ENCODE results near the gene PODXL.

Gene PODXL

DNA sequence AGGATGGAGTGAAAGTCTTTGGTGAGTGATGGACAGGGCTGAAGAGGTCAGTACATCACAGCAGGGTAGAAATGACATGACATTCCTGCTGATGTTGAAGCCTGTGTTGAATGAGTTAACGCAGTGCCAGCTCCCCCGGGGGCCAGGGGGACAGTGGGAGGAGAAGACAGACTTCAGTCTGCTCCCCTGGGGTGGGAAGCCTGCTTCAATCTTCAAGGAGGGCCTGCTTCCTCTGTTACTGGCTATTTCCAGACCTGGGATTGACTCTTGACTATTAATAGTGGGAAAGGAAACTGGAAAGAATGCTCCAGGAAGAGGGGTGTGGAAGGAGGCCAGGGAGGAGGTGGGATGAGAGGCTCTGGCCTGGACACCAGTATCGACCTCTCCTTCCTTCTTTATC lies 27.2 kb downstream of the PODXL start:
- Histone ChIP-seq H3K9ac (ENCODE audit: insufficient read length) (no peak overlapping the region), H3K4me3 (no peak overlapping the region), H3K36me3 (ENCODE audit: insufficient read depth, low read length) (no peaks in the 10 kb centered on the region), H3K9me3 (ENCODE audit: low read depth, low read length) (no peaks in the 10 kb centered on the region), H3K27ac (no peak overlapping the region)
- TF ChIP-seq FOXP2 (optimal IDR thresholded peaks at IDR 0.05; ENCODE audit: control extremely low read depth, extremely low read length, insufficient read depth), result no peak
- TF ChIP-seq POLR2AphosphoS5 (IDR thresholded peaks at IDR 0.05; ENCODE audit: borderline replicate concordance, low read depth, low read length), result no peak
- TF ChIP-seq EZH2 (IDR thresholded peaks at IDR 0.05), result no peak
- no peak for DNase-seq (ENCODE audit: low read depth, low spot score)

DNA sequence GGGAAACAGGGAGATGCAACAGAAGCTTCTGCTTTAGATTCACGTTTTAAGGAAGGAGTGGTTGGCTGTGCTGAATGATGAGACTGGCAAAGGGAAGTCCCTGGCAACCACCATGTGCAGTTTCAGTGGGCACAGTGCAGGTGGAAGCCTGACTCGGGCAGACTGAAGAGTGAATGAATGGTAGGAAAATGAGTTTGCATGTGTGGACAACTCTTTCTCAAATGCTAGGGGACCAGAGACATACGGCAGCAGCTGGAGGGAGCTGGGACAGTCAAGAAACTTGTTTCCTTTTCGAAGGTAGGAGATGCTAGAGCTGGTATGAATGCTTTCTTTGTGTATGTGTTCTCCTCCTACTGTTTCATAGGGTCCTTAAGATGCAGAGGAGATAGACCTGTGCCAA lies 29.0 kb downstream of the PODXL start:
- Histone ChIP-seq H3K36me3 (ENCODE audit: insufficient read depth, low read length) (no peaks in the 10 kb centered on the region), H3K9ac (ENCODE audit: insufficient read length) (no peak overlapping the region), H3K4me3 (no peak overlapping the region), H3K9me3 (ENCODE audit: low read depth, low read length) (no peaks in the 10 kb centered on the region), H3K27ac (no peak overlapping the region)
- TF ChIP-seq EZH2 (IDR thresholded peaks at IDR 0.05) (no peak), POLR2AphosphoS5 (IDR thresholded peaks at IDR 0.05; ENCODE audit: borderline replicate concordance, low read depth, low read length) (no peak), FOXP2 (optimal IDR thresholded peaks at IDR 0.05; ENCODE audit: control extremely low read depth, extremely low read length, insufficient read depth) (no peak)
- DNase-seq (ENCODE audit: low read depth, low spot score), result no peak

DNA sequence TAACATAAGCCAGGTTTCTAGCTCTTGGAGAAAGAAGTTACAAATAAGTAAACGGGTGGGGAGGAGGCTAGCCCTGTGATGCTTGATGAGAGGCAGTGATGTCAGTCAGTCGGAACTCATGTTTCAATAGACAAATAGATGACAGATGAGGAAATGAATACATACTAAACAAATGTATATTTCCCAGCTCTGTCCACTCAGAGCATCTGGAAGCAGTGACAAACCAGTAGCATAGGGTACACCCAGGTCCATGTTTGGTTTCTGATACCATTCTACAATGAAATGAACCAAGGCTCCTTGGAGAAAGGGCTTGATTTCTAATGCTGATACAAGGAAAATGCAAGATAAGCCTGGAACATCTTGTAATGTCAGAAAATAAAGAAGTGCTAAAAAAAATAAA lies 30.6 kb downstream of the PODXL start:
- no peak for DNase-seq (ENCODE audit: low read depth, low spot score)
- Histone ChIP-seq H3K9ac (ENCODE audit: insufficient read length) (no peak overlapping the region), H3K27ac (no peak overlapping the region), H3K9me3 (ENCODE audit: low read depth, low read length) (no peaks in the 10 kb centered on the region), H3K36me3 (ENCODE audit: insufficient read depth, low read length) (no peaks in the 10 kb centered on the region), H3K4me3 (no peak overlapping the region)
- TF ChIP-seq FOXP2 (optimal IDR thresholded peaks at IDR 0.05; ENCODE audit: control extremely low read depth, extremely low read length, insufficient read depth) (no peak), EZH2 (IDR thresholded peaks at IDR 0.05) (no peak)

DNA sequence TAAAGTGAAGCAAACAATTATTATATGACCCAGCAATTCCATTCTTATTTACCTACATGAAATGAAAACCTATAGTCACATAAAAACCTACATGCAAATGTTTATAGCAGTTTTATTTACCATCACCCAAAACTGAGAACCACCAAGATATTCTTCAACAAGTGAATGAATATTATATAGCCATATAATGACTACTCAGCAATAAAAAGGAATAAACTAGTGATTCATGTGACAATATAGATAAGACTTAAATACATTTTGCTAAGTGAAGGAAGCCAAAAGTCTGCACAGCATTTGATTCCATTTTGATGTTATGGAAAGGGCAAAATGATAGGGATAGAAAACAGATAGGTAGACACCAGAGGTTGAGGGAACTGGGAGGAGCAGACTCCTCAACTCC lies 31.7 kb downstream of the PODXL start:
- TF ChIP-seq POLR2AphosphoS5 (IDR thresholded peaks at IDR 0.05; ENCODE audit: borderline replicate concordance, low read depth, low read length) (no peak), EZH2 (IDR thresholded peaks at IDR 0.05) (no peak)
- Histone ChIP-seq H3K27ac (no peak overlapping the region), H3K4me3 (no peak overlapping the region), H3K9ac (ENCODE audit: insufficient read length) (no peak overlapping the region), H3K36me3 (ENCODE audit: insufficient read depth, low read length) (no peaks in the 10 kb centered on the region), H3K9me3 (ENCODE audit: low read depth, low read length) (no peaks in the 10 kb centered on the region)
- DNase-seq (ENCODE audit: low read depth, low spot score), result no peak

DNA sequence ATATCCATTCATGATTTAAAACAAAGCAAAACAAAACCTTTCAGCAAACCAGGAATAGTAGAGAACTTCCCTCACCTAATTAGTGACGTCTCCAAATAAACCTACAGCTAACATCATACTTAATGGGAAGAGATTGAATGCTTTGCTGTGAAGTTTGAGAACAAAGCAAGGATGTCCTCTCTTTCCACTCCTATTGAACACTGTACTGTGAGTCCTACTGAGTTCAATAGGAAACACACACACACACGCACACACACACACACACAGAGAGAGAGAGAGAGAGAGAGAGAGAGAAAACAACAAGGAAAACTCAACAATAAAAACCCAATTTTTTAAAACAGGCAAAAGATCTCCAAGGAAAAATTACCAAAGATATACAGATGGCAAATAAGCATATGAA lies 32.3 kb downstream of the PODXL start:
- Histone ChIP-seq H3K9me3 (ENCODE audit: low read depth, low read length) (no peaks in the 10 kb centered on the region), H3K27ac (no peak overlapping the region), H3K4me3 (no peak overlapping the region), H3K9ac (ENCODE audit: insufficient read length) (no peak overlapping the region), H3K36me3 (ENCODE audit: insufficient read depth, low read length) (no peaks in the 10 kb centered on the region)
- no peak for DNase-seq (ENCODE audit: low read depth, low spot score)
- TF ChIP-seq EZH2 (IDR thresholded peaks at IDR 0.05) (no peak), FOXP2 (optimal IDR thresholded peaks at IDR 0.05; ENCODE audit: control extremely low read depth, extremely low read length, insufficient read depth) (no peak), POLR2AphosphoS5 (IDR thresholded peaks at IDR 0.05; ENCODE audit: borderline replicate concordance, low read depth, low read length) (no peak)

DNA sequence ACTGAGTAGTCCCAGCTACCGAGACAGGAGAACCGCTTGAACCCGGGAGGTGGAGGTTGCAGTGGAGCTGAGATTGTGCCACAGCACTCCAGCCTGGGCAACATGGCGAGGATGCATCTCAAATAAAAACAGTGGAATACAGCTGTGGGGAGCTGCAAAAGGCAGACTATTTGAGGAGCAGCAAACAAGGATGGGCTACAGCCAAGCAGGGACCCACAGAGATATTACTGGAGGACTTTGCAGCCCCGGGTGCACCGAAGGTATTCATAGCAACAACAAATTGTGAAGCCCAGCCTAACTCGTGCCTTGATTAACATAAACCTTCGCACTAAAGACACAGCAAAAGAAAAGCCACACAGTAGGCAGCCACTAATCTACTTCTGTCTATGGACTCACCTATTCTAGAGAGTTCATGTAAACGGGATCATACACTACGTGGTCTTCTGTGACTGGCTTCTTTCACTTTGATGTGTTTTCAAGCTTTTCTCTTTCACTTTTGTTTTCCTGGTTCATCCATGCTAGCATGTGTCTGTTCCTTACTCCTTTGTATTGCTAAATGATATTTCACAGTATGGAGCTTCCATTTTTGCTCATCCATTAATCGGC lies 34.0 kb downstream of the PODXL start:
- H3K9ac ChIP-seq (ENCODE audit: insufficient read length), result no peak overlapping the region
- H3K27ac ChIP-seq, result no peak overlapping the region
- TF ChIP-seq EZH2 (IDR thresholded peaks at IDR 0.05), result no peak
- no peak for TF ChIP-seq POLR2AphosphoS5 (IDR thresholded peaks at IDR 0.05; ENCODE audit: borderline replicate concordance, low read depth, low read length)
- no peak for TF ChIP-seq FOXP2 (optimal IDR thresholded peaks at IDR 0.05; ENCODE audit: control extremely low read depth, extremely low read length, insufficient read depth)
- no peaks in the 10 kb centered on the region for H3K36me3 ChIP-seq (ENCODE audit: insufficient read depth, low read length)
- DNase-seq (ENCODE audit: low read depth, low spot score), result no peak
- H3K9me3 ChIP-seq (ENCODE audit: low read depth, low read length), result no peaks in the 10 kb centered on the region
- no peak overlapping the region for H3K4me3 ChIP-seq

DNA sequence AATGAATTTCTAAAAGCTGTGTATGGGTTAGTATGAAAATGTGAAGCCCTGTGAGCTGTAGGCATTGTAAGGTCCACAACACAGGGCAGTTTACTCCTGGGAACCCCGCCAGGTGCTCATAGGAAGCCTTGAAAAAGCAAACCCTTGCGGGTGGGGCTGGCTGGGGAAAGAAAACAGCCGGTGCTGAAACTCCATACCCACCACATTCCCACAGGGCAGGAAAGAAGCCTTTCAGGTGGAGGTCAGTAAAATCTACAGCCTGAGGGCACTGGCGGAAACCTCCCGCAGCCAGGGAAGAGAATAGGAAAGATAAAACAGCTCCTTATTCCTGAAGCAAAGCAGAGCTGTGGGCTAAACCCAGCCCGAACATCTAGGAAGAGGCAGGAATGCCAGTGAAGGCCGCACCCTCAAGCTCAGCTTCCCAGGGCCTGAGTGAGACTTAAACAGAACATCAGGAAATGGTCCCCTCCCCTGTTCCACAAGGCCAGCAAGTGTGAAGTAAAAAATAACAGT lies 34.7 kb downstream of the PODXL start:
- no peaks in the 10 kb centered on the region for H3K36me3 ChIP-seq (ENCODE audit: insufficient read depth, low read length)
- H3K27ac ChIP-seq, result no peak overlapping the region
- no peak for DNase-seq (ENCODE audit: low read depth, low spot score)
- no peak overlapping the region for H3K9ac ChIP-seq (ENCODE audit: insufficient read length)
- no peak for TF ChIP-seq EZH2 (IDR thresholded peaks at IDR 0.05)
- TF ChIP-seq FOXP2 (optimal IDR thresholded peaks at IDR 0.05; ENCODE audit: control extremely low read depth, extremely low read length, insufficient read depth), result no peak
- TF ChIP-seq POLR2AphosphoS5 (IDR thresholded peaks at IDR 0.05; ENCODE audit: borderline replicate concordance, low read depth, low read length), result no peak
- no peaks in the 10 kb centered on the region for H3K9me3 ChIP-seq (ENCODE audit: low read depth, low read length)
- H3K4me3 ChIP-seq, result no peak overlapping the region

DNA sequence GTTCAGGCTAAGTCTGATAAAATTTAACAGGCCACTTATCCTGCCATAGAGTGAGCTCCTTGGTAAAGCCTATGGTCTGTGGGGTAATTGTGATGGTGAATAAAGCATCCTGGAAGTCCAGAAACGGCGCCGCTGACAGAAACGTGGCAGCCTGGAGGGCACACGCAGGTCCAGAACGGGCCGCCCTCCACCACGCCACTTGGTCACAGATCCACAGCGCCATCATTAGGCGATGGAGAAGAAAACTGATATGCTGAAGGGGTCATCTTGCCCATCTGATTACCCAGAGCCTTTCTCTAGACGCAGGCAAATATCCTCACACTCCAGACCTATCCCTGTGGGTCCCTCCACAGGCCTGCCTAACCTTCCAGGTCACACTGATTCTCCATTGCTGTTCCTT lies 37.8 kb downstream of the PODXL start:
- H3K27ac ChIP-seq, result no peak overlapping the region
- TF ChIP-seq POLR2AphosphoS5 (IDR thresholded peaks at IDR 0.05; ENCODE audit: borderline replicate concordance, low read depth, low read length), result no peak
- TF ChIP-seq EZH2 (IDR thresholded peaks at IDR 0.05), result no peak
- no peak for TF ChIP-seq FOXP2 (optimal IDR thresholded peaks at IDR 0.05; ENCODE audit: control extremely low read depth, extremely low read length, insufficient read depth)
- no peak for DNase-seq (ENCODE audit: low read depth, low spot score)

More for the DNA sequence above, 37.8 kb downstream of the PODXL start:
- Histone ChIP-seq H3K36me3 (ENCODE audit: insufficient read depth, low read length) (no peaks in the 10 kb centered on the region), H3K9ac (ENCODE audit: insufficient read length) (no peak overlapping the region), H3K9me3 (ENCODE audit: low read depth, low read length) (no peaks in the 10 kb centered on the region), H3K4me3 (no peak overlapping the region)
